Measurements from ENCODE around the gene MCHR1.
"Not testable (repeated sequence)": the region's sequence is repeated elsewhere in the genome, so short reads cannot be mapped to it uniquely, and the experiment has no call there.

The MCHR1 gene

DNA sequence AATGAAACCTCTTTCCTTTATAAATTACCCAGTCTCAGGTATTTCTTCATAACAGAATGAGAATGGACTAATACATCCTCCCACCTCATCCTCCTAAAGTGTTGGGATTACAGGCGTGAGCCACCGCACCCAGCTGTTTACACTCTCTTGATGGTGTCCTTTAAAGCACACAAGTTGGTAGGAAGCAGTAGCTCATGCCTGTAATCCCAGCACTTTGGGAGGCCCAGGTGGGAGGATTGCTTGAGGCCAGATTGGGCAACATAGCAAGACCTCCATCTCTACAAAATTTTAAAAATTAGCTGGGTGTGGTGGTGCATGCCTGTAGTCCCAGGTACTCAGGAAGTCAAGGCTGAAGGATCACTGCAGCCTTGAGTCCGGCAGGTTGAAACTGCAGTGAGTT is 23.3 kb upstream of the MCHR1 start:
- DNase-seq (ENCODE audit: low read depth in 1 of 2, low spot score in 1 of 2), result not testable (repeated sequence)

DNA sequence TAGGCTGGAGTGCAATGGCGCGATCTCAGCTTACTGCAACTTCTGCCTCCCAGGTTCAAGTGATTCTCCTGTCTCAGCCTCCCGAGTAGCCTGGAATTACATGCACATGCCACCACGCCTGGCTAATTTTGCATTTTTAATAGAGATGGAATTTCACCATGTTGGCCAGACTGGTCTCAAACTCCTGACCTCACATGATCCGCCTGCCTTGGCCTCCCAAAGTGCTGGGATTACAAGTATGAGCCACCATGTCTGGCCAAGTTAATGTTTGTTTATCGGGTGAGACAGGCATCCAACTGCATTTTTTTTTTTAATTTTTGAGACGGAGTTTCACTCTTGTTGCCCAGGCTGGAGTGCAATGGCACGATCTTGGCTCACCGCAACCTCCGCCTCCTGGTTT is 22.6 kb upstream of the MCHR1 start:
- not testable (repeated sequence) for DNase-seq (ENCODE audit: low read depth in 1 of 2, low spot score in 1 of 2)

DNA sequence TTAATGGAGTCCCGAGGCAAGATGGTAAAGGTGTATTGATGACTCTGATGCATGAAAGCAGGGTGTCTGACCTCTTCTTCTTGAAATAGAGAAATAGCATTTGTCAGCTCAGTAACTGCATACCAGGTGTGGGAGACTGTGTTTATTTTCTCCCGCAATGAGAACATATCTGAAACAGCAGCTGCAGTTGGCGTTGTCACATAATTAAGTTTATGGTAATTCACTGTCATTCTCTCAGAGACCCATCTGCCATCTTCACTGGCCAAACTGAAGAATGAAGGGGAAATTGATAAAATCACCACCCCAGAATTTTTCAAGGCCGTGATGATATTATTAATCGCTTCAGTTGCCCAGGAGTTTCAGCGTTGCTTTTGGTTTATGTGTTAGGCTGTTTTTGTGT is 20.1 kb upstream of the MCHR1 start:
- DNase-seq (ENCODE audit: low read depth in 1 of 2, low spot score in 1 of 2), result no peak

DNA sequence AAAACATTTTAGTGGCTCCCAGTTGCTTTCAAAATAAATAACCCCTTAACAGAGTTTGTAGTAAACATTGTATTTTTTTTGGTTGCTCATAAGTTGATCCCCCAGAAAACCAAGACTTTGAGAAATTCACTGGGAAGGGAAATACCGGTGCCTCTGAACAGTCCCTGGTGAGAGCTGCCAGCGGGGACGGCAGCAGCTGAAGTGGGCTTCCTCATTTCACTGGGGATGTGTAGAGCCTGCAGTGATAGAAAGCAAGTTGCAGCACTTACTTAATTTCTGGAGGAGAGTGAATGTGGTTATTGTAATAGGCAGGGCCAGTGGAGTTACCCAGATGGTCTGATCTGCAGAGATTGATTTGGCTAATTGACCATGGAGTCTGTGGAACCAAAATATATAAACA is 18.6 kb upstream of the MCHR1 start:
- no peak for DNase-seq (ENCODE audit: low read depth in 1 of 2, low spot score in 1 of 2)

DNA sequence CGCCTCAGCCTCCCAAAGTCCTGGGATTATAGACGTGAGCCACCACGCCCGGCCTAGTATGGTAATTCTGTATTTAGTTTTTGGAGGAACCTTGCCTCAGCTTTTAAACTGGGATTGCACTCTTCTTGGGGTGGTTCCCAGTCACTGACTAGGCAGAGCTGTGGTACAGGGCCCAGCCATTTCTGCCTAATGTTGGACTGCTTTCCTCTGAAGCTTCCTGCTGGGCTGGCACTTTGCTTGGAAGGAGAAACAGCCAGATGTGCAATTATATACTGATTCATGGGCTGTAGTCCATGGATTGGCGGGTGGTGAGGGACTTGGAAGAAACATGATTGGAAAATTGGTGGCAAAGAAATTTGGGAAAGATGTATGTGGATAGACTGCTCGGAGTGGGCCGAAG is 17.6 kb upstream of the MCHR1 start:
- no peak for DNase-seq (ENCODE audit: low read depth in 1 of 2, low spot score in 1 of 2)

DNA sequence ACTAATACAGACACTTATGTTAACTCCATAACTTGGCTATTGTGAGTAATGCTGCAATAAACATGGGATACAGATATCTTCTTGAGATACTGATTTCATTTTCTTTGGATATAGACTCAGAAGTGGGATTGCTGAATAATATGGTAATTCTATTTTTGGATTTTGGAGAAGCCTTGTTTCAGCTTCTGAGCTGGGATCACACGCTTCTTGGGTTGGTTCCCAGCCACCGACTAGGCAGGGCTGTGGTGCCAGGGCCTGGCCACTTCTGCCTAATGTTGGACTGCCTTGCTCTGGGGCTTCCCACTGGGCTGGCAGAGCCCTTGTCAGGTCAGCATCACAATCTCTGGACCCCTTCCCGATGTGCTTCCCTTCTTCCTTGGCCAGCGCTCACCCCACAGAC is 14.0 kb upstream of the MCHR1 start:
- DNase-seq (ENCODE audit: low read depth in 1 of 2, low spot score in 1 of 2), result no peak

DNA sequence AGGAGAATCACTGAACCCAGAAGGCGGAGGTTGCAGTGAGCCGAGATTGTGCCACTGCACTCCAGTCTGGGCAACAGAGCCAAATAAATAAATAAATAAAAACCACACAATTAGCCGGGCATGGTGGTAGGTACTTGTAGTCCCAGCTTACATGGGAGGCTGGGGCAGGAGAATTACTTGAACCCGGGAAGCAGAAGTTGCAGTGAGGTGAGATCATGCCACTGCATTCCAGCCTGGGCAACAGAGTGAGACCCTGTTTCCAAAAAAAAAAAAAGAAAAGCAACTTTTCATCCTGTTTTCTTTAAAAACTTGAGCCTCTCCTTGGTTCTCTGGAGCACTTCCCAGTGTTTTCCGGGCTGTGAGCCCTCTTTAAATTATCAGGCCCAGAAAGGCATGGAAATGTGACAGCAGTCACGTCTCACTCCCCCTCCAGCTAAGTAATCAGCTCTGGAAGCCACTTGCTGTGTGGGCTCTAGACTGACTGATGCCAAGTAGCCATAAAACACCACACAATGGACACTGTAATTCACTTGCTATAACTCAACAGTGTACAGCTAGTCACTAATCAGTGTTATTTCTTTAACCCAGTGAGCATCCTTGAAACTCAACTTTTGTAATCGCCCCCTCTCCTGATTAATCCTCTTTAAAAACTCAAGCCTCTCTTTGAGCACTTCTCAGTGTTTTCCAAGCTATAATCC is 13.0 kb upstream of the MCHR1 start:
- no peak for DNase-seq (ENCODE audit: low read depth in 1 of 2, low spot score in 1 of 2)

DNA sequence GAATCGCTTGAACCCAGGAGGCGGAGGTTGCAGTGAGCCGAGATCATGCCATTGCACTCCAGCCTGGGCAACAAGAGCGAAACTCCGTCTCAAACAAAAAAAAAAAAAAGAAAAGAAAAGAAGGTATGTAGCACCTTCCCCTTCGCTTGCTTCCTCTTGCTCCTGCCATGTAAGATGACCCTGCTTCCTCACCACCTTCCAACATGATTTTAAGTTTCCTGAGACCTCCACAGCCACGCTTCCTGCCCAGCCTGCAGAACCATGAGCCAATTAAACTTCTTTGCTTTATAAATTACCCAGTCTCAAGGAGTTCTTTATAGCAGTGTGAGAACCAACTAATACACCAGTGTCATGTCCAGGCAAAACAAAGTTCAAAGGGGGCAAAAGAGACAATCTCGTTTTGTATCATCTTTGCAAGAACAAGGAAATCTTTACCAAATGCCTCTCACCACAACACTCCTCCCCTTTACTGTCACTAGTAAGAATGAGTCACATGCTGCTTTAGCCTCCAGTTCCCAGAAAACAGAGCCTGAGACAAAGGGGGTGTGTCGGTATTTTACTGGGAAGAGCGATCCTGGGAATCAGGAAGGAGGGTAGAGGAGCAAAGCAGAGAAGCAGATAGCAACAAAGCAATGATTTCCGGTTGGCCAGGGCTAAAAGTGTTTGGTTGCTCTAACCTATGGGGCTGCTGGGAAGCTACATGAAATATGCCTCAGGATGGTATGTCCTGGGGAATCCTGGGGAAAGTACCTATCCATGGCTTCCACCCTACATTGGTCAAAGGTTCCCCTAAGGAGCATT is 10.5 kb upstream of the MCHR1 start:
- no peak for DNase-seq (ENCODE audit: low read depth in 1 of 2, low spot score in 1 of 2)

DNA sequence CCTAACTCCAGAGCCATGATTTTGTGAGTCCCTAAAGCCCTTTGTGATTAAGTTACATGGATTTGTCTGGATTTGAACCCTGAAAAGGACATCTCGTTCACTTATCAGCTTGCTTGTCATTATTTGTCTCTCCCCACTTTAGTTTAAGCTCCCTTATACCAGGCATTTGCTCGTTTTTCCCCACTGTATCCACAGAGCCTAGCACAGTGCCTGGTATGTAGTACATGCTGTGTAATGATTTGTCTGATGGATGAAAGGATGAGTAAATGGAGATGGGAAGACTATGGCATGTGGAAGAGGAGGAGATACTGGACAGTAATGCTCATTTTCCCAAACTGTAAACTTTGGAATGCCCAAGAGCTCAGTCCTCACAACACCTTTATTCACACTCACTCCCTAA is 9.2 kb upstream of the MCHR1 start:
- DNase-seq (ENCODE audit: low read depth in 1 of 2, low spot score in 1 of 2), result no peak

DNA sequence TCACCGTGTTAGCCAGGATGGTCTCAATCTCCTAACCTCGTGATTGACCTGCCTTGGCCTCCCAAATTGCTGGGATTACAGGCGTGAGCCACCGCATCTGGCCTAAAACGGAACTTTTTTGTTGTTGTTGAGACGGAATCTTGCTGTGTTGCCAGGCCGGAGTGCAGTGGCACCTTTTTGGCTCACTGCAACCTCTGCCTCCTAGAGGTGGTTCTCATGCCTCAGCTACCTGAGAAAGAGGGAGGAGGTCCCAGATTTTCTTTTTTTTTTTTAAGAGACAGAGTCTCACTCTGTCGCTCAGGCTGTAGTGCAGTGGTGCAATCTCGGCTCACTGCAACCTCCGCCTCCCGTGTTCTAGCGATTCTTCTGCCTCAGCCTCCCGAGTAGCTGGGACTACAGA is 7.9 kb upstream of the MCHR1 start:
- DNase-seq (ENCODE audit: low read depth in 1 of 2, low spot score in 1 of 2), result no peak

DNA sequence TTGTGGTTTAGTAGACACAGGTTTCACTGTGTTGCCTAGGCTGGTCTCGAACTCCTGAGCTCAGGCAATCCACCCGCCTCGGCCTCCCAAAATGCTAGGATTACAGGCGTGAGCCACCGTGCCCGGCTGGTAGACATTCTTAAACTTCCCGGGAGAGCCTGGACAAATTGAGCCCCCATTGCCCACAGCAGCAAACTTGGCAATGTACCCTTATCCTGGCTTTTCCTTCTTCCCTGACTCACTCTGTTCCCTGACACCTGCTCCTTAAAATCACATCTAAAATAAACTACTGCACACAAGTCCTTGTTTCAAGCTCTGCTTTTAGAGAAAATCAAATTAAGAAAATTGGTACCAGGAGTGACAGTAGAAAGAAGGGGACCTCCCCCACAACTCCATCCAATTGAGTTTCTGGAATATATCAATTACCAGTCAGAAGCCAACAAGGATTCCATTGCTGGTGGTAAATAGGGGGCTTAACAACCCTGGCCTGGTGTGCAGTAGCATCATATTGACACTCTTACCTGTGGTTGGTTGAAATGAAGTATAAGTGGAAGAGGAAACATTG is 7.4 kb upstream of the MCHR1 start:
- no peak for DNase-seq (ENCODE audit: low read depth in 1 of 2, low spot score in 1 of 2)

DNA sequence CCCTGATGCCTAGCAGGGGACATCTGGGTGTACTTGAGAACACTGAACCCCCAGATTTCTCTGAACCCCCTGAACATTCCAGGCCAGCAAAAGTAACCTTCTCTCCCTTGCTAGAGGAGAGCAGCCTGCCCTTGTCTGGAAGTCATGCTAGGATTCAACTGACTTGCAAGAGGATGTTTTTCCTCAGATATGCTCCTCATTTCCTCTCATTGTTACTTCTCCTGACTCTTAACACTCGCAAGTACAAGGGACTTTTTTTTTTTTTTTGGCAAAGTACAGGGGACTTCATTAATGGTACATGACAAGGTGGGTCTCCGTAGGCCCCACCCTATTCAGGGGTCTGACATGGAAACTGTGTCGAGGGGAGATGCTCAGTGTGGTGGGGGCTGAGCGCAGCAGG is 6.3 kb upstream of the MCHR1 start:
- no peak for DNase-seq (ENCODE audit: low read depth in 1 of 2, low spot score in 1 of 2)

DNA sequence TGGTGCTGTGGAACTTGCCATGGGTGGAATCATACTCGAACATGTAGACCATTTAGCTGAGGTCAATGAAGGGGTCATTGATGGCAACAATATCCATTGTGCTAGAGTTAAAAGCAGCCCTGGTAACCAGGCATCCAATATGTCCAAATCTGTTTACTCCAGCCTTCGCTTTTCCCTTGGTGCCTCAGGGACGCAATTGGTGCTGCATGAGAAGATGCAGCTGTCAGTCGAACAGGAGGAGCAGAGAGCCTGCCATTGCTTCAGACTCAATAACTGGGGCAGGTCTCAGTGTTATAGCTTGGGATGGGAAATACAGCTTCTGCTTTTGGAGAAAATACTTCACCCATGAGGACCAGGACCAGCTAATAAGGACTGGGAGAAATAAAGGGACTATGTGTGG is 5.0 kb upstream of the MCHR1 start:
- no peak for DNase-seq (ENCODE audit: low read depth in 1 of 2, low spot score in 1 of 2)

DNA sequence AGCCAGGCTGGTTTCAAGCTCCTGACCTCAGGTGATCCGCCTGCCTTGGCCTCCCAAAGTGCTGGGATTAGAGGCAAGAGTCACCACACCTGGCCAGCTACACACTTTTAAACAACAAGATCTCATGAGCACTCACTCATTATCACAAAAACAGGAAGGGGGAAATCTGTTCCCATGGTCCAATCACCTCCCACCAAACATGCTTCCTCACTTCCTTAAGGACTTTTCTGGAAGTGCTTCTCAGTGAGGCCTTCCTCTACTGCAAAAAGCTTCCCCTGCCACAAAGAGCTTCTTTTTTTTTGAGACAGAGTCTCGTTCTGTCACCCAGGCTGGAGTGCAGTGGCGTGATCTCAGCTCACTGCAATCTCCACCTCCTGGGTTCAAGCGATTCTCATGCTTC is 3.1 kb upstream of the MCHR1 start:
- not testable (repeated sequence) for DNase-seq (ENCODE audit: low read depth in 1 of 2, low spot score in 1 of 2)

DNA sequence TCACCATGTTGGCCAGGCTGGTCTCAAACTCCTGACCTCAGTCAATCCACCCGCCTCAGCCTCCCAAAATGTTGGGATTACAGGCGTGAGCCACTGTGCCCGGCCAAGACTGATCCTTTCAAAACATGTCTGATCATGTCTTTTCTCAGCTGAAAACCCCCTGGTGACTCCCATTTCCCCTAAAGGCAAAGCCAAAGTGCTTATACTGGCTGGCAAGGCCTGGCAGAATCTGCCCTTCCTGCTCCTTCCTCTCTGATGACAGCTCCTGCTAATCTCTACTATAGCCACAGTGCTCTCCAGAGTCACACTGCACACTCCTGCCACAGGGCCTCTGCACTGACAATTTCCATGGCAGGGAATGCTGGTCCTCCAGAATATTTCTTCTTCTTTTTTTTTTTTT is 2.6 kb upstream of the MCHR1 start:
- no peak for DNase-seq (ENCODE audit: low read depth in 1 of 2, low spot score in 1 of 2)

DNA sequence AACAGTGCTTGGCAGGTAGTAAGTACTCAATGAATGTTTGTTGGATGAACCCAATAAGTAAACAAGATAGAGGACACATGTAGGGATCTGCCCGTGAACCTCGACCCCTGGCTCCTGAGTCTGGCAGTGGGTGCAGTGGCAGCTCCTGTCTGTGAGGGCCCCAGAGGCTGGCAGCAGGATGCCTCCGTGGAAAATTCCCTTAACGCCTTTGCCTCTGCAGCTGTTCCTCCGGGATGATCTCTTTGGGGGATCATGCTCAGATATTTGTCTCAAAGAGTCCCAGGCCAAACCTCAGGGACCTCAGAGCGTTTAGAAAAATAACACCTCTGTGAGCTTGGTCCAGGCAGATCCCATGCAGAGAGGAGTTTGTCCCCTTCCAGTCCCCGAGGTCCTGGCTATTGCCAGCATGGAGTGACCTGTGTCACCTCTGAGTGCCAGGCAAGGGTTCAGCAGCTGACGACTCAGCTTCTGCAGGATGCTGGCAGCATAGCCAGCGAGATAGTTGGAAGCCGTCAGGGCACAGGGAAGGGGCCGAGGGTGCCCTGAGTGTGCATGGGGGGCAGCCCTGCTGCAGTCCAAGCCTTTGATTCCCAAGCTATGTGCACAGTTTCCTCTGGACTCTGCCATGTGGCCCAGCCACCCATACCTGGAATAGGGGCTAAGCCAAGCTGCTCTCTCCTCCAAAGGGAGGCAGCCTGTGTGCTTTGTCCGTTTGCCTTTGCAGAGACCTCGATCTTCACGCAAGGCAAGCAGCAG is 613 bp upstream of the MCHR1 start:
- DNase-seq (ENCODE audit: low read depth in 1 of 2, low spot score in 1 of 2), result no peak

DNA sequence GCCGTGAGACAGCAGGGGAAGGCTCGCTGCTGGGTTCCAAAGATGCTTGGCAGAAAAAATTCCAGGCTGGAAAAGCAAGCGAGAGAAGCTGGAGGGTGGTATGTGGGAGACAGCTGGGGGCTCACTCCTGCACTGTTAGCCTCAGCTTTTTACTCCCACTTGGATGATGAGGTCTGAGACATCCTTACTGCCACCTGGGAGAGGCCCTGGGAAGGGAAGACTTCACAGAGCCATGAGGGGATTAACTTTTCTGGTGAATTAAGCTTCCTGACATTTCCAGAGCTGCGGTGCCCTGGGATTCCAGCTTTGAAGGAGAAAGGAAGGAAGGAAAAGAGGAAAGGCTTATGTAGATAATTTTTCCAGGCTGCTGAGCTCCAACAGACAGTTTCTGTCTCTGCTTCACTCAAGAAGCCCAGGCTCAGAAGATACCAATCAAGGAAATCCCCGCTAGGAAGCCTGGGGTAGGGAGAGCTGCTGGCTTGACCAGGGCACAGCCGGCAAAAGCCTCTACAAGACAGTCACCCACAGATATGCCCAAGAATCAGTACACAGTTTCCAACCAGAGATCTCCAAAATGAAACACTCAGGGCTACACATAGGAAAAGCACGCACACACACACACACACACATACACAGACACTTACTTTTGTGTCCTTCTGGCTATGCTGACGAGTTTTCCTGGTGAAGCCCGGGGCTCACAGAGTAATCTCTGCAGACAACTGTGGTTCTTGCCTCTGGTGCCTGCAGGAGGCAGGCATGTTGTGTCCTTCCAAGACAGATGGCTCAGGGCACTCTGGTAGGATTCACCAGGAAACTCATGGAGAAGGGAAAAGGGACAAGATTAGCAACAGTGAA is 907 bp downstream of the MCHR1 start:
- DNase-seq (ENCODE audit: low read depth in 1 of 2, low spot score in 1 of 2), result no peak

DNA sequence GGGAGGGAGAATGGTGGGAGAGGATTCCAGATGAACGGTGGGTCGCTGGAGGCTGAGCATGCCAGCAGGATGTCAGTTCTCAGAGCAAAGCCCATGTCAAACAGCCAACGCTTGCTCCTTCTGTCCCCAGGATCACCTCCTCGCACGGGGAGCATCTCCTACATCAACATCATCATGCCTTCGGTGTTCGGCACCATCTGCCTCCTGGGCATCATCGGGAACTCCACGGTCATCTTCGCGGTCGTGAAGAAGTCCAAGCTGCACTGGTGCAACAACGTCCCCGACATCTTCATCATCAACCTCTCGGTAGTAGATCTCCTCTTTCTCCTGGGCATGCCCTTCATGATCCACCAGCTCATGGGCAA is 1.5 kb downstream of the MCHR1 start:
- no peak for DNase-seq (ENCODE audit: low read depth in 1 of 2, low spot score in 1 of 2)

DNA sequence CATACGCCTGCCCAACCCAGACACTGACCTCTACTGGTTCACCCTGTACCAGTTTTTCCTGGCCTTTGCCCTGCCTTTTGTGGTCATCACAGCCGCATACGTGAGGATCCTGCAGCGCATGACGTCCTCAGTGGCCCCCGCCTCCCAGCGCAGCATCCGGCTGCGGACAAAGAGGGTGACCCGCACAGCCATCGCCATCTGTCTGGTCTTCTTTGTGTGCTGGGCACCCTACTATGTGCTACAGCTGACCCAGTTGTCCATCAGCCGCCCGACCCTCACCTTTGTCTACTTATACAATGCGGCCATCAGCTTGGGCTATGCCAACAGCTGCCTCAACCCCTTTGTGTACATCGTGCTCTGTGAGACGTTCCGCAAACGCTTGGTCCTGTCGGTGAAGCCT is 2.2 kb downstream of the MCHR1 start:
- DNase-seq (ENCODE audit: low read depth in 1 of 2, low spot score in 1 of 2), result no peak

DNA sequence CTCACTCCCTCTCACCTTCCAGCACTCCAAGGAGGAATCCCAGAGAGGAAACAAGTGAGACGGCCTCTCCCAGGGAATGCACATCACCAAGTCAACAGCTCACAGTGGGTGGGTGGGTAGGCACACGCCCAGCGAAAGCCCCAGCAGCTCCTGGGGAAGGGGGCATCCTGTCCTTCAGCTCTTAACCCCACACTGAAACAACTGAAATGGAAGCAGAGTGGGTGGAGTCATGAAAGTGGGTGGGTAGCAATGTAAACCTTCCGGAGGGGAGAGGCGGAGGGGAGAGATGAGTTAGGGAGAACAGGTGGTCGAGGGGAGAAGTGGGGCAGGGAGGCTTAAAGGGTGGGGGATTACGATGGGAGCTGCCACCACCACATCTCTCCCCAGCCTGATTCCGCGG is 5.4 kb downstream of the MCHR1 start:
- DNase-seq (ENCODE audit: low read depth in 1 of 2, low spot score in 1 of 2), result no peak

DNA sequence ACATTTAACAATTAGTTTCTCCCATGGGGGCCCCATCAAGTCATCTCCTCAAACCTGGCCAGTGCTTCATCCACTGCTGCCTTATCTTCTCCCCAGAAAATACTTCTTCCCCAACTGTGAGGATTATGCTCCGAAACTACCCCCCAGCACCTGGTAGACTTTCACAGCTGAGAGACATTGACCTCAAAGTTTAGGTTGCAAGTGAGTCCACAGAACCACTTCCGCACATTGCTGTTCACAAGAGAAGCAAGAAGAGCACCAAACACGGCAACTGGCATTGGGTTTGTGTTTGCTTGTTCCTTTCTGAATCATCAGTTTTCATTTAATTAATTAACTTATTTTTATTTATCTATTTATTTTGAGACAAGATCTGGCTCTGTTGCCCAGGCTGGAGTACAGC is 6.1 kb downstream of the MCHR1 start:
- DNase-seq (ENCODE audit: low read depth in 1 of 2, low spot score in 1 of 2), result no peak

Measured in activated CD4-positive, alpha-beta T cell treated with anti-CD3 and anti-CD28 coated beads, Interleukin-2, amount 50 U/mL, for 24 hours (primary cell).